Motor neuron (in vitro differentiated cells): ENCODE results near the gene CDC23. TPM values are rescaled to one million over a fixed set of nuclear protein-coding genes. Genes with fewer than 3 reads are reported as not detected.
A peak's percentile ranks its signal among the peaks of the same experiment; 100 is the strongest.

Source experiments
- ATAC-seq, 8 experiments: fragments of 200-7000 bp; cut with Tn5 transposase; replicated peaks in 6 of 8; 2 replicates each; pipeline ENCODE4 v1.8.0; 2021; ENCODE audit warnings: mild to moderate bottlenecking in 8 of 8, moderate library complexity in 8 of 8
- H3K27ac ChIP-seq, 2 donors: fragments of 250-450 bp; sonication (Bioruptor Pico); 2 replicates each; pipeline ENCODE4 v1.9.0; 2021; ENCODE audit warnings: antibody characterized with exemption in 2 of 2, mild to moderate bottlenecking in 2 of 2, moderate library complexity in 1 of 2
- H3K4me1 ChIP-seq, 2 donors: fragments of 250-450 bp; sonication (Bioruptor Pico); replicated peaks in 1 of 2; 2 replicates each; pipeline ENCODE4 v1.6.1; 2021; ENCODE audit warnings: antibody characterized with exemption in 2 of 2, mild to moderate bottlenecking in 2 of 2, moderate library complexity in 1 of 2
- H3K4me3 ChIP-seq, 5 donors: fragments of 250-450 bp; sonication (Bioruptor Pico); 2 replicates each; pipeline ENCODE4 v1.9.0; 2021; ENCODE audit warnings: antibody characterized with exemption in 5 of 5, mild to moderate bottlenecking in 5 of 5, moderate library complexity in 4 of 5
- WGBS, 10 experiments: fragments of 450-650 bp; shearing (Covaris generic); methylation state at CpG; one replicate each; pipeline ENCODE4 v1.0.0; 2022; 5-methylcytosine and 5-hydroxymethylcytosine counted together
- in situ Hi-C, 9 experiments: fragments of 400-800 bp; cut with MboI; loops; one replicate each; pipeline ENCODE4 v1.15.0; 2021; ENCODE audit warnings: low sequenced_read_pairs in 9 of 9, low pct_unique_long_range_greater_than_20kb in 2 of 9; ENCODE audit not compliant: unreplicated experiment in 9 of 9
- total RNA-seq, 8 experiments: library from RNA; unstranded; fragments of 300-600 nt; gene quantifications; 2 replicates each; pipeline versions ENCODE4 v1.2.3 to v1.2.4, GENCODE V29; 2022

CDC23 gene
- total RNA-seq, 8 experiments from 2014 or later, result 17.7 to 40.7 (median 32.5) TPM

GRCh38 chr5:138186002-138186447 is 27.1 kb downstream of the CDC23 start:
- no peaks in the 10 kb centered on the region for H3K4me1 ChIP-seq
- H3K4me3 ChIP-seq, result no peak overlapping the region
- ATAC-seq, result no peak
- in situ Hi-C loops, result no loop called here
- WGBS, 10 experiments, result 86 to 100% (median 100%) methylated on average over 1 to 2 of the region's 2 CpGs; no CpG with 5 or more reads in 3 of the 10 experiments
- no peak overlapping the region for H3K27ac ChIP-seq

- Histone ChIP-seq H3K27ac (no peak overlapping the region), H3K4me3 (no peak overlapping the region), H3K4me1 (no peaks in the 10 kb centered on the region)
- ATAC-seq, result no peak
- in situ Hi-C loops, result no loop called here
- 71 to 100% (median 96%) methylated on average over 1 to 4 of the region's 6 CpGs; no CpG with 5 or more reads in 1 of the 10 experiments for WGBS, 10 experiments
Observed at GRCh38 chr5:138182808-138183207, 30.3 kb downstream of the CDC23 start.

- Histone ChIP-seq H3K4me1 (peaks cover 5 to 6% of the 10 kb centered on the region in 2 donors), H3K27ac (no peak overlapping the region), H3K4me3 (no peak overlapping the region)
- 60 to 100% (median 94%) methylated on average over 1 to 3 of the region's 5 CpGs; no CpG with 5 or more reads in 4 of the 10 experiments for whole genome bisulfite sequencing, 10 experiments
- no peak for ATAC-seq
- in situ Hi-C loops, result no loop called here
Observed at GRCh38 chr5:138180841-138181240, 32.3 kb downstream of the CDC23 start.

- no peak overlapping the region for H3K27ac ChIP-seq
- in situ Hi-C loops, result no loop called here
- peak in 3 of 8 experiments; percentile 3 to 27 (median 6) for ATAC-seq
- peak overlapping the region in 1 of 5 donors; percentile 79 for H3K4me3 ChIP-seq
- peaks cover 5 to 6% of the 10 kb centered on the region in 2 donors for H3K4me1 ChIP-seq
- 0 to 100% (median 0%) methylated on average over 1 to 4 of the region's 5 CpGs; no CpG with 5 or more reads in 2 of the 10 experiments for WGBS, 10 experiments
Observed at GRCh38 chr5:138180183-138180782, 32.8 kb downstream of the CDC23 start.

GRCh38 chr5:138179277-138179857 is 33.8 kb downstream of the CDC23 start:
- H3K4me1 ChIP-seq, result peaks cover 5 to 6% of the 10 kb centered on the region in 2 donors
- no peak for ATAC-seq
- 0 to 3% (median 0%) methylated on average over 1 to 16 of the region's 23 CpGs for WGBS, 10 experiments
- peak overlapping the region; percentile 54 to 79 (median 66) for H3K4me3 ChIP-seq
- peak overlapping the region in 1 of 2 donors; percentile 94 for H3K27ac ChIP-seq
- in situ Hi-C loops, result no loop called here

GRCh38 chr5:138178516-138179276 is 34.4 kb downstream of the CDC23 start, which contains the start of the genes BRD8 and KIF20A:
Gene BRD8 (minus strand): TSS chr5:138178630. CDS start chr5:138178614, 16 bp downstream.
Gene KIF20A (plus strand): TSS chr5:138179112. CDS start chr5:138179681, 569 bp downstream.
- Histone ChIP-seq H3K27ac (peak within 1 kb of the TSS; percentile 82 to 94), H3K4me1 (peaks cover 5 to 6% of the 10 kb centered on the region in 2 donors), H3K4me3 (peak within 1 kb of the TSS; percentile 54 to 79 (median 66))
- ATAC-seq, result peak; percentile 92 to 97 (median 94)
- in situ Hi-C loops, result no loop called here
- WGBS, 10 experiments, result 0 to 2% (median 0%) methylated on average over 4 to 21 of the region's 41 CpGs; no CpG with 5 or more reads in 1 of the 10 experiments

- Histone ChIP-seq H3K4me1 (peaks cover 5 to 6% of the 10 kb centered on the region in 2 donors), H3K4me3 (peak overlapping the region; percentile 54 to 79 (median 66)), H3K27ac (peak overlapping the region; percentile 82 to 94)
- in situ Hi-C loops, result no loop called here
- 0 to 2% (median 0%) methylated on average over 2 to 13 of the region's 16 CpGs for WGBS, 10 experiments
- peak in 5 of 8 experiments; percentile 2 to 18 (median 13) for ATAC-seq
Observed at GRCh38 chr5:138177941-138178515, 35.1 kb downstream of the CDC23 start.

- Histone ChIP-seq H3K4me1 (no peaks in the 10 kb centered on the region), H3K27ac (no peak overlapping the region), H3K4me3 (no peak overlapping the region)
- ATAC-seq, result no peak
- in situ Hi-C loops, result no loop called here
Observed at GRCh38 chr5:138170299-138170698, 42.8 kb downstream of the CDC23 start.

- WGBS, 10 experiments, result 80 to 100% (median 98%) methylated on average over 1 to 5 of the region's 5 CpGs; no CpG with 5 or more reads in 1 of the 10 experiments
- no peak overlapping the region for H3K4me3 ChIP-seq
- H3K4me1 ChIP-seq, result no peaks in the 10 kb centered on the region
- H3K27ac ChIP-seq, result no peak overlapping the region
- ATAC-seq, result no peak
- in situ Hi-C loops, result no loop called here
Observed at GRCh38 chr5:138169124-138169523, 44.0 kb downstream of the CDC23 start.

GRCh38 chr5:138163721-138164120 is 49.4 kb downstream of the CDC23 start:
- in situ Hi-C loops, result no loop called here
- Histone ChIP-seq H3K4me1 (no peaks in the 10 kb centered on the region), H3K27ac (no peak overlapping the region), H3K4me3 (no peak overlapping the region)
- no peak for ATAC-seq

- Histone ChIP-seq H3K4me1 (no peaks in the 10 kb centered on the region), H3K27ac (no peak overlapping the region), H3K4me3 (no peak overlapping the region)
- 81 to 100% (median 100%) methylated on average over 2 to 4 of the region's 4 CpGs; no CpG with 5 or more reads in 1 of the 10 experiments for WGBS, 10 experiments
- ATAC-seq, result no peak
- in situ Hi-C loops, result no loop called here
Observed at GRCh38 chr5:138160706-138161105, 52.4 kb downstream of the CDC23 start.

- WGBS, 10 experiments, result 83 to 100% (median 100%) methylated on average over 1 to 5 of the region's 5 CpGs; no CpG with 5 or more reads in 1 of the 10 experiments
- Histone ChIP-seq H3K27ac (no peak overlapping the region), H3K4me3 (no peak overlapping the region), H3K4me1 (no peaks in the 10 kb centered on the region)
- ATAC-seq, result no peak
- in situ Hi-C loops, result no loop called here
Observed at GRCh38 chr5:138159666-138160065, 53.5 kb downstream of the CDC23 start.

- Histone ChIP-seq H3K4me1 (no peaks in the 10 kb centered on the region), H3K4me3 (no peak overlapping the region), H3K27ac (no peak overlapping the region)
- ATAC-seq, result no peak
- in situ Hi-C loops, result no loop called here
- 0 to 100% (median 96%) methylated on average over 1 of the region's 1 CpG; no CpG with 5 or more reads in 2 of the 10 experiments for WGBS, 10 experiments
Observed at GRCh38 chr5:138157626-138158025, 55.5 kb downstream of the CDC23 start.
